NB4 (cell line): ENCODE results near the gene TMEM232.

Experiments used
- MYC ChIP-seq: IDR thresholded peaks from 2 replicates; pipeline ENCODE4 v1.6.1; 2011; ENCODE audit warnings: low read depth, low read length
- POLR2A ChIP-seq: IDR thresholded peaks from 2 replicates; pipeline ENCODE4 v1.6.1; 2011; ENCODE audit warnings: mild to moderate bottlenecking; ENCODE audit not compliant: insufficient read length; ENCODE audit errors: extremely low read depth
- TF ChIP-seq, protein P1 (sequence below): IDR thresholded peaks from one replicate; pipeline ENCODE4 v1.5.1; 2012; ENCODE audit warnings: low read depth, low read length
- TF ChIP-seq, protein P2 (sequence below): IDR thresholded peaks from 2 replicates; pipeline ENCODE4 v1.6.1; 2011; ENCODE audit warnings: low read depth, low read length

DNA sequence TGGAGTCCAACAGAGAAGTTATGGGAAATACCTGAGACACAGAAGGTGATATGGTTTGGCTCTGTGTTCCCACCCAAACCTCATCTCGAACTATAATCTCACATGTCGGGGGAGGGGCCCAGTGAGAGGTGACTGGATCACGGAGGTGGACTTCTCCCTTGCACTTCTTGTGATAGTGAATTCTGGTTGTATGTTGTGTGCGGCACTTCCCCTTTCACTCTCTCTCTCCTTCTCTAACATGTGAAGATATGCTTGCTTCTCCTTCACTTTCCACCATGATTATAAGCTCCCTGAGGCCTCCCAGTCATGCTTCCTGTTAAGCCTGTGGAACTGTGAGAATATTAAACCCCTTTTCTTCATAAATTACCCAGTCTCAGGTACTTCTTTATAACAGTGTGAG is 96.1 kb downstream of the TMEM232 start:
- TF ChIP-seq, protein P1, sequence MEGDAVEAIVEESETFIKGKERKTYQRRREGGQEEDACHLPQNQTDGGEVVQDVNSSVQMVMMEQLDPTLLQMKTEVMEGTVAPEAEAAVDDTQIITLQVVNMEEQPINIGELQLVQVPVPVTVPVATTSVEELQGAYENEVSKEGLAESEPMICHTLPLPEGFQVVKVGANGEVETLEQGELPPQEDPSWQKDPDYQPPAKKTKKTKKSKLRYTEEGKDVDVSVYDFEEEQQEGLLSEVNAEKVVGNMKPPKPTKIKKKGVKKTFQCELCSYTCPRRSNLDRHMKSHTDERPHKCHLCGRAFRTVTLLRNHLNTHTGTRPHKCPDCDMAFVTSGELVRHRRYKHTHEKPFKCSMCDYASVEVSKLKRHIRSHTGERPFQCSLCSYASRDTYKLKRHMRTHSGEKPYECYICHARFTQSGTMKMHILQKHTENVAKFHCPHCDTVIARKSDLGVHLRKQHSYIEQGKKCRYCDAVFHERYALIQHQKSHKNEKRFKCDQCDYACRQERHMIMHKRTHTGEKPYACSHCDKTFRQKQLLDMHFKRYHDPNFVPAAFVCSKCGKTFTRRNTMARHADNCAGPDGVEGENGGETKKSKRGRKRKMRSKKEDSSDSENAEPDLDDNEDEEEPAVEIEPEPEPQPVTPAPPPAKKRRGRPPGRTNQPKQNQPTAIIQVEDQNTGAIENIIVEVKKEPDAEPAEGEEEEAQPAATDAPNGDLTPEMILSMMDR: no peak
- TF ChIP-seq POLR2A: no peak
- TF ChIP-seq, protein P2, sequence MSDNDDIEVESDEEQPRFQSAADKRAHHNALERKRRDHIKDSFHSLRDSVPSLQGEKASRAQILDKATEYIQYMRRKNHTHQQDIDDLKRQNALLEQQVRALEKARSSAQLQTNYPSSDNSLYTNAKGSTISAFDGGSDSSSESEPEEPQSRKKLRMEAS: no peak
- TF ChIP-seq MYC: no peak
